MCF 10A (cell line): ENCODE results near the gene ANXA3. TPM values are rescaled to one million over a fixed set of nuclear protein-coding genes. Genes with fewer than 3 reads are reported as not detected.

Source experiments
- BruUV-seq: library from RNA; stranded (reverse); fragments of 400-500 nt; replicated peaks from 2 replicates; lab custom pipeline; 2021; lab: Mats Ljungman, UMichigan
- CTCF ChIA-PET: fragments of 300-600 bp; sonication (Branson Sonifier 250); formaldehyde crosslinking; extraction: SDS; loops from one replicate; lab custom pipeline; 2021; ENCODE audit warnings: antibody characterized with exemption, inconsistent platforms; lab: Yijun Ruan, JAX
- POLR2A ChIA-PET: fragments of 300-600, 350-650 bp; sonication (Branson Sonifier 250); formaldehyde crosslinking; extraction: SDS; loops from one replicate; lab custom pipeline; 2020; ENCODE audit warnings: antibody characterized with exemption, inconsistent platforms; lab: Yijun Ruan, JAX
- DNase-seq: peaks from one replicate; pipeline ENCODE4 v3.0.0-alpha.2; 2018; ENCODE audit not compliant: unreplicated experiment
- H3K27ac Mint-ChIP-seq: one replicate; pipeline ENCODE4 v1.8.0; 2022; ENCODE audit warnings: mild to moderate bottlenecking, low read depth, mixed read lengths; ENCODE audit not compliant: unreplicated experiment
- H3K27me3 Mint-ChIP-seq: one replicate; pipeline ENCODE4 v1.8.0; 2022; ENCODE audit warnings: mixed read lengths; ENCODE audit not compliant: insufficient read depth, unreplicated experiment
- H3K36me3 Mint-ChIP-seq: one replicate; pipeline ENCODE4 v1.8.0; 2022; ENCODE audit warnings: mild to moderate bottlenecking, moderate library complexity, mixed read lengths; ENCODE audit not compliant: insufficient read depth, unreplicated experiment
- H3K4me1 Mint-ChIP-seq: one replicate; pipeline ENCODE4 v1.8.0; 2022; ENCODE audit warnings: mixed read lengths; ENCODE audit not compliant: insufficient read depth, unreplicated experiment
- H3K4me3 Mint-ChIP-seq: one replicate; pipeline ENCODE4 v1.8.0; 2022; ENCODE audit warnings: mild to moderate bottlenecking, moderate library complexity, mixed read lengths; ENCODE audit not compliant: unreplicated experiment
- H3K9me3 Mint-ChIP-seq: one replicate; pipeline ENCODE4 v1.8.0; 2022; ENCODE audit warnings: mixed read lengths; ENCODE audit not compliant: unreplicated experiment
- CTCF ChIP-seq: fragments of 200-600 bp; IDR thresholded peaks from one replicate; pipeline ENCODE4 v1.8.0; 2022; ENCODE audit warnings: antibody characterized with exemption, mild to moderate bottlenecking; ENCODE audit not compliant: unreplicated experiment
- intact Hi-C: fragments of 100-400 bp; cut with micrococcal nuclease; formaldehyde crosslinking; loops from 2 replicates; pipeline ENCODE4 v1.14.1; 2022
- total RNA-seq: library from RNA; stranded (reverse); gene quantifications from 2 replicates; pipeline ENCODE4 v1.2.3, GENCODE V29; 2022

Gene ANXA3
- total RNA-seq, 1 experiment from 2014 or later: 260 TPM

DNA sequence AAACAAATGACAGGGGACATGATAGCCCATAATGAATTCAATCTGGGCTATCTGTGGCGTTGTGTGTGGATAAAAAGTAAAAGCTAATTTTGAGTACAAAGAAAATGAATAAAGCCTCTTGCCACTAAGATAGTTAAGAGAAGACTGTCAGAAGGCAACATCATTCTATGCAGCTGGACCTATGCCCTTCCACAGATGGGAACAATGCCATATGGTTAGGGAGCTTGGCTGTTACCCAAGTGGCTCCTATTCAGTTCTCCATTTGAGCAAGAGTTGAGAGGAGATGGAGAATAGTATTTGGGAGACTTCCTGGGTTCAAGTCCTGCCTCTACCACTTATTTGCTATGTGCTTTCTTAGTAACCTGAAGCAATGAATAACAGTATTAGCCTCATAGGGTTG, 107.7 kb downstream of the ANXA3 start:
- no peaks in the 10 kb centered on the region for H3K9me3 Mint-ChIP-seq
- intact Hi-C loops: no loop called here
- peak; percentile 68 for DNase-seq
- H3K27me3 Mint-ChIP-seq: no peaks in the 10 kb centered on the region
- ChIA-PET POLR2A (interaction anchor here (5.0 kb wide), 1 partner anchor 8 kb away, joined by 31 read pairs; no protein-coding TSS in a partner anchor), CTCF (interaction anchor here (0.9 kb wide), 1 partner anchor 205 kb away, joined by 4 read pairs; no protein-coding TSS in a partner anchor)
- H3K4me3 Mint-ChIP-seq: no peak overlapping the region
- TF ChIP-seq CTCF: no peak
- peaks cover 7% of the 10 kb centered on the region for H3K36me3 Mint-ChIP-seq
- no peak overlapping the region for H3K27ac Mint-ChIP-seq
- BruUV-seq: no TSS peak
- peaks cover 35% of the 10 kb centered on the region for H3K4me1 Mint-ChIP-seq

GRCh38 chr4:78659665-78660064, 108.1 kb downstream of the ANXA3 start:
- CTCF ChIA-PET: interaction anchor here (0.9 kb wide), 1 partner anchor 205 kb away, joined by 4 read pairs; no protein-coding TSS in a partner anchor
- BruUV-seq: no TSS peak

More at GRCh38 chr4:78659665-78660064, 108.1 kb downstream of the ANXA3 start:
- no peaks in the 10 kb centered on the region for H3K27me3 Mint-ChIP-seq
- POLR2A ChIA-PET: interaction anchor here (5.0 kb wide), 1 partner anchor 9 kb away, joined by 31 read pairs; no protein-coding TSS in a partner anchor
- H3K36me3 Mint-ChIP-seq: peaks cover 11% of the 10 kb centered on the region
- intact Hi-C loops: no loop called here
- no peak overlapping the region for H3K4me3 Mint-ChIP-seq
- no peak for TF ChIP-seq CTCF
- no peak overlapping the region for H3K27ac Mint-ChIP-seq
- no peak for DNase-seq
- H3K4me1 Mint-ChIP-seq: peaks cover 35% of the 10 kb centered on the region
- no peaks in the 10 kb centered on the region for H3K9me3 Mint-ChIP-seq

Other genes with a start within 250 kb of the ANXA3 start
- gene BMP2K, start 224.6 kb downstream of the ANXA3 start, total RNA-seq: 47.3 and 50.4 TPM in 2 replicates